K562 (cell line): ENCODE results near the gene FEN1. TPM values are rescaled to one million over a fixed set of nuclear protein-coding genes. Genes with fewer than 3 reads are reported as not detected.
A peak's percentile ranks its signal among the peaks of the same experiment; 100 is the strongest.

Source experiments
- ARID2 ChIP-seq: fragments of 450-650 bp; IDR thresholded peaks from 2 replicates; pipeline ENCODE4 v1.6.1; 2017; ENCODE audit warnings: antibody characterized with exemption, mild to moderate bottlenecking
- COPS2 ChIP-seq: fragments of 450-650 bp; conservative IDR thresholded peaks from 2 replicates; pipeline ENCODE4 v1.6.1; 2016; ENCODE audit warnings: mild to moderate bottlenecking, moderate library complexity
- CTBP1 ChIP-seq: fragments of 450-650 bp; IDR thresholded peaks from 2 replicates; pipeline ENCODE4 v1.6.1; 2016; ENCODE audit warnings: borderline replicate concordance
- FOXK1 ChIP-seq: sonication (generic); formaldehyde crosslinking; IDR thresholded peaks from 2 replicates; pipeline ENCODE4 v1.8.0; 2022; ENCODE audit warnings: missing genetic modification reagents, mild to moderate bottlenecking, borderline replicate concordance
- FUS ChIP-seq: fragments of 200-400 bp; formaldehyde crosslinking; optimal IDR thresholded peaks from 2 replicates; pipeline ENCODE3; 2017; ENCODE audit warnings: low read depth, low read length
- IFI16 ChIP-seq: fragments of 250-450 bp; sonication (Bioruptor Pico); IDR thresholded peaks from 2 replicates; pipeline ENCODE4 v2.1.2; 2022; ENCODE audit warnings: mild to moderate bottlenecking, inconsistent platforms
- MXI1 ChIP-seq: IDR thresholded peaks from 2 replicates; pipeline ENCODE4 v1.6.1; 2011; ENCODE audit warnings: low read depth, mild to moderate bottlenecking, improper control_type of control experiment, low read length
- NCOA6 ChIP-seq: fragments of 450-650 bp; IDR thresholded peaks from 2 replicates; pipeline ENCODE4 v1.6.1; 2017; ENCODE audit warnings: mild to moderate bottlenecking
- PYGO2 ChIP-seq: fragments of 450-650 bp; IDR thresholded peaks from 2 replicates; pipeline ENCODE4 v1.6.1; 2016; ENCODE audit warnings: mild to moderate bottlenecking, missing genetic modification characterization, moderate library complexity, missing compliant biosample characterization
- STAT5B ChIP-seq: fragments of 250-450 bp; sonication (Bioruptor Pico); IDR thresholded peaks from 2 replicates; pipeline ENCODE4 v1.8.0; 2021; ENCODE audit warnings: mild to moderate bottlenecking, inconsistent platforms
- TBP ChIP-seq: optimal IDR thresholded peaks from 2 replicates; pipeline ENCODE3; 2011; ENCODE audit warnings: low read depth, low read length, improper control_type of control experiment
- ZBTB17 ChIP-seq: fragments of 450-650 bp; formaldehyde crosslinking; IDR thresholded peaks from 2 replicates; pipeline ENCODE4 v1.4.0; 2020; ENCODE audit warnings: mild to moderate bottlenecking
- ZNF140 ChIP-seq: fragments of 250-450 bp; sonication (Bioruptor Pico); IDR thresholded peaks from 2 replicates; pipeline ENCODE4 v1.8.0; 2021; ENCODE audit warnings: moderate library complexity, mild to moderate bottlenecking, inconsistent platforms
- ZNF184 ChIP-seq: sonication (generic); formaldehyde crosslinking; IDR thresholded peaks from 2 replicates; pipeline ENCODE4 v1.5.0; 2020; ENCODE audit warnings: missing genetic modification reagents
- ZNF212 ChIP-seq: fragments of 450-650 bp; formaldehyde crosslinking; IDR thresholded peaks from 2 replicates; pipeline ENCODE4 v1.4.0; 2020; ENCODE audit warnings: mild to moderate bottlenecking
- polyA plus RNA-seq, 8 experiments: library from polyadenylated mRNA; depleted of rRNA in 4 of 8; stranded (reverse) in 5 of 8; unstranded in 3 of 8; fragments of >200 nt; fragmentation: Nextera tagmentation in 2 of 8; fragmentation: Illumina TruSeq in 1 of 8; extraction: Ambion mirVana in 2 of 8; extraction: Trizol in 1 of 8; gene quantifications; 2 replicates each; pipeline versions ENCODE4 v1.2.1 to v1.2.3, GENCODE V29; 2011 to 2014; ENCODE audit warnings: inconsistent platforms in 1 of 8, missing spikeins in 1 of 8
- total RNA-seq, 7 experiments: library from RNA; depleted of rRNA in 6 of 7; stranded (reverse); fragments of >200 nt in 6 of 7; fragmentation: Illumina TruSeq in 2 of 7; extraction: Trizol in 2 of 7; gene quantifications; 2 replicates each; pipeline versions ENCODE4 v1.2.1 to v1.2.3, GENCODE V29; 2011 to 2021; ENCODE audit warnings: low replicate concordance in 1 of 7
- TF ChIP-seq, protein P1 (sequence below): fragments of 450-650 bp; IDR thresholded peaks from 2 replicates; pipeline ENCODE4 v1.7.1; 2018; ENCODE audit warnings: mild to moderate bottlenecking, low read depth; ENCODE audit not compliant: partially characterized antibody
- TF ChIP-seq, protein P2 (sequence below), 2 experiments: fragments of 450-650 bp; formaldehyde crosslinking in 1 of 2; IDR thresholded peaks; 2 replicates each; pipeline versions ENCODE4 v1.4.0 to v1.6.1; 2014 to 2020; ENCODE audit warnings: mild to moderate bottlenecking in 2 of 2, borderline replicate concordance in 1 of 2, low read depth in 1 of 2

FEN1 gene
- total and polyA plus RNA-seq, 9 of the 15 experiments (the other 6 are each of a cell fraction or from before 2014, with no cell fraction given) = 58.1 to 156 (median 137) TPM

DNA sequence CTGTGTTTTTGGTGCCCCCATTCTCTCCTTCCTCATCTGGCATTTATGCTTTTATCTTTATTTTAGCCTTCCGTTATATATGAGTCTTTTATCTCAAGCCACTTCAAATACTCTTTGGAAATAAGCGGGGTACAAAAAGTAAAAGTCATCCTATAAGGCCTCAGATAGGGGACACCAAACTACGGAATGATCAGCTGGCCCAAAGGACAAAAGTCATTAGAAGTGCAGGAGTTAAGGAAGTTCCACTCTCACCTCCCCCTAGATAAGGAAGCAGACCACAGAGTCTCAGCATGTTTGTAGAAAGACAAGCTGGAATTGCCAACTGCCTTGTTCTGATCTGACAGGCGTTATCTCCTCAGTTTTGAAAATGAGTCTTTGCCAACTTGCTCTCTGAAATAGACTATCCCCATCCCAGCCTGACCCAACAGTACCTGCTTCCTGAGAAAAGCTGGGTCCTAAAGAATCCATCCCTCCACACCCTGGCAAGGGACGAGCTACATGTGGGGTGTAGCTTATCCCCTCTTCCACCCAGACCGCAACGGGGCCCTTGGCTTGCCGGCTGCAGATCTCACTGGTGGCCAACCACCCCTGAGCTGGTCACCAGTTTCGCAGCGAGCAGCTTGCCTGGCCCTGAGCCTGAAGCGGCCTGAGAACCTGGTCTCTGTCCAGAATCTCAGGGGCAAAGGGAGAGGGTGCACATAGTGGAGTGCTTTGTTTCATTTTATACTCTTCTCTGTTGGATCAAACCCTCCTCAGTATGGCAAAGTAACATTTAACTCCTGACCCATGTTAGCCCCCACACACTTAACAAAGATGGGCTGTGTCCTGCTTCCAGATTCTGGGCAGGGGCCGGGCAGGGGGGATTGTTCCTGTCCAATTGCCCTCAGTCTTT is 49.2 kb downstream of the FEN1 start (continued):
- TF ChIP-seq, protein P1, sequence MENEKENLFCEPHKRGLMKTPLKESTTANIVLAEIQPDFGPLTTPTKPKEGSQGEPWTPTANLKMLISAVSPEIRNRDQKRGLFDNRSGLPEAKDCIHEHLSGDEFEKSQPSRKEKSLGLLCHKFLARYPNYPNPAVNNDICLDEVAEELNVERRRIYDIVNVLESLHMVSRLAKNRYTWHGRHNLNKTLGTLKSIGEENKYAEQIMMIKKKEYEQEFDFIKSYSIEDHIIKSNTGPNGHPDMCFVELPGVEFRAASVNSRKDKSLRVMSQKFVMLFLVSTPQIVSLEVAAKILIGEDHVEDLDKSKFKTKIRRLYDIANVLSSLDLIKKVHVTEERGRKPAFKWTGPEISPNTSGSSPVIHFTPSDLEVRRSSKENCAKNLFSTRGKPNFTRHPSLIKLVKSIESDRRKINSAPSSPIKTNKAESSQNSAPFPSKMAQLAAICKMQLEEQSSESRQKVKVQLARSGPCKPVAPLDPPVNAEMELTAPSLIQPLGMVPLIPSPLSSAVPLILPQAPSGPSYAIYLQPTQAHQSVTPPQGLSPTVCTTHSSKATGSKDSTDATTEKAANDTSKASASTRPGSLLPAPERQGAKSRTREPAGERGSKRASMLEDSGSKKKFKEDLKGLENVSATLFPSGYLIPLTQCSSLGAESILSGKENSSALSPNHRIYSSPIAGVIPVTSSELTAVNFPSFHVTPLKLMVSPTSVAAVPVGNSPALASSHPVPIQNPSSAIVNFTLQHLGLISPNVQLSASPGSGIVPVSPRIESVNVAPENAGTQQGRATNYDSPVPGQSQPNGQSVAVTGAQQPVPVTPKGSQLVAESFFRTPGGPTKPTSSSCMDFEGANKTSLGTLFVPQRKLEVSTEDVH = peak; percentile 67
- TF ChIP-seq IFI16 (CRISPR knock-in tag) (no peak), TBP (peak; percentile 57), ZNF184 (no peak), COPS2 (no peak), NCOA6 (no peak; the same call in 1 of the 2 replicates), FUS (no peak), ARID2 (no peak), MXI1 (no peak), ZNF212 (CRISPR knock-in tag) (no peak), FOXK1 (CRISPR knock-in tag) (no peak), ZNF140 (CRISPR knock-in tag) (no peak), CTBP1 (peak; percentile 83; the same call in 1 of the 2 replicates), PYGO2 (tag) (peak; percentile 23; the same call in 1 of the 2 replicates), STAT5B (no peak), ZBTB17 (CRISPR knock-in tag) (peak; percentile 45)
- TF ChIP-seq, protein P2, sequence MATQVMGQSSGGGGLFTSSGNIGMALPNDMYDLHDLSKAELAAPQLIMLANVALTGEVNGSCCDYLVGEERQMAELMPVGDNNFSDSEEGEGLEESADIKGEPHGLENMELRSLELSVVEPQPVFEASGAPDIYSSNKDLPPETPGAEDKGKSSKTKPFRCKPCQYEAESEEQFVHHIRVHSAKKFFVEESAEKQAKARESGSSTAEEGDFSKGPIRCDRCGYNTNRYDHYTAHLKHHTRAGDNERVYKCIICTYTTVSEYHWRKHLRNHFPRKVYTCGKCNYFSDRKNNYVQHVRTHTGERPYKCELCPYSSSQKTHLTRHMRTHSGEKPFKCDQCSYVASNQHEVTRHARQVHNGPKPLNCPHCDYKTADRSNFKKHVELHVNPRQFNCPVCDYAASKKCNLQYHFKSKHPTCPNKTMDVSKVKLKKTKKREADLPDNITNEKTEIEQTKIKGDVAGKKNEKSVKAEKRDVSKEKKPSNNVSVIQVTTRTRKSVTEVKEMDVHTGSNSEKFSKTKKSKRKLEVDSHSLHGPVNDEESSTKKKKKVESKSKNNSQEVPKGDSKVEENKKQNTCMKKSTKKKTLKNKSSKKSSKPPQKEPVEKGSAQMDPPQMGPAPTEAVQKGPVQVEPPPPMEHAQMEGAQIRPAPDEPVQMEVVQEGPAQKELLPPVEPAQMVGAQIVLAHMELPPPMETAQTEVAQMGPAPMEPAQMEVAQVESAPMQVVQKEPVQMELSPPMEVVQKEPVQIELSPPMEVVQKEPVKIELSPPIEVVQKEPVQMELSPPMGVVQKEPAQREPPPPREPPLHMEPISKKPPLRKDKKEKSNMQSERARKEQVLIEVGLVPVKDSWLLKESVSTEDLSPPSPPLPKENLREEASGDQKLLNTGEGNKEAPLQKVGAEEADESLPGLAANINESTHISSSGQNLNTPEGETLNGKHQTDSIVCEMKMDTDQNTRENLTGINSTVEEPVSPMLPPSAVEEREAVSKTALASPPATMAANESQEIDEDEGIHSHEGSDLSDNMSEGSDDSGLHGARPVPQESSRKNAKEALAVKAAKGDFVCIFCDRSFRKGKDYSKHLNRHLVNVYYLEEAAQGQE (IDR thresholded peaks at IDR 0.05; ENCODE audit: borderline replicate concordance) = 0 out of 2 replicates have a peak, but pooled peaks have one; percentile 24
- TF ChIP-seq, protein P2 (CRISPR knock-in tag; IDR thresholded peaks at IDR 0.05; ENCODE audit: low read depth) = no peak
